LNCAP (cell line): Measurements from ENCODE around the gene MGAT2.

ENCODE experiments used
- TF ChIP-seq, protein P1 (sequence below): fragments of 450-650 bp; IDR thresholded peaks from 2 replicates; pipeline ENCODE4 v1.5.1; 2017; ENCODE audit warnings: mild to moderate bottlenecking

Gene MGAT2

DNA sequence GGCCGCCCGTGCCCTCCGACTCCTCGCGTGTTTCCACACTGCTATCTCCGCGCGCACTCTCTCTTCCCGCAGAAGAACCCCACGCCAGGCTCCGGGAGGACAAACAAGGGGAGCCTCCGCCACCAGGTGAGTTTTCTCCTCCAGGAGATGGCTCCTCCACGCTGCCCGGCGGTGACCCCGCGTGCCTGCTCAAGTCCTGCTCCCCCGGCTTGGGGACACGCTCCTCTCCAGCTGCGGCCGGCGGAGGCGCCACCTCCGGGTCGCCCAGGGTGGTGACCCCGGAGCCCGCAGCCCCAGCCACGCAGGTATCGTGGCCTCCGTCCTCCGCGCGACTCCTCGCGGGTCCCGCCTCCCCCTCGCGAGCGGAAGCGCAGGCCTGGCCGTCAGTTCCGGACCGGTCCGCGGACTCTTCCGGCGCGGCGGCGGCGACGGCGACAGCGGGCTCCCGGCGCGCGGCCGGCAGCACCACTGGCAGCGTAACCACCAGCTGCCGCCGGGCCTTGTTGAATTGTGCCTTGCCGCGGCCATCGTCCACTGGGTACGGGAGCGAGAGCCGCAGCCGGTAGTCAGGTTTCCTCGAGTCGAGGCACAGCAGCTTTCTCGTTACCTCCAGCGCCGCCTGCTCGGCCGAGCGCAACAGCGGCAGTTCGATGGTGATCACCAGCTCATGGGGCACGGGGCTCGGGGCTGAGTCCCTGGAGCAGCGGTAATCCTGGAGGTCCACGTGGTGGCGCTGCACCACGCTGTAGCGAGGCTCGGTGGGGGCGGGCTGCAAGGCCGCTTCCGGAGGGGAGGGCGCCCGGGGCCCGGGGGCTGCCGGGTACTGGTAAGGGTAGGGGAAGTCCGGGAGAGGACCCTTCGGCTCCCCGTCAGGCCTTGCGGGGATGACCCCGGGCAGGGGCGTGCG, 13.3 kb downstream of the MGAT2 start:
- TF ChIP-seq, protein P1, sequence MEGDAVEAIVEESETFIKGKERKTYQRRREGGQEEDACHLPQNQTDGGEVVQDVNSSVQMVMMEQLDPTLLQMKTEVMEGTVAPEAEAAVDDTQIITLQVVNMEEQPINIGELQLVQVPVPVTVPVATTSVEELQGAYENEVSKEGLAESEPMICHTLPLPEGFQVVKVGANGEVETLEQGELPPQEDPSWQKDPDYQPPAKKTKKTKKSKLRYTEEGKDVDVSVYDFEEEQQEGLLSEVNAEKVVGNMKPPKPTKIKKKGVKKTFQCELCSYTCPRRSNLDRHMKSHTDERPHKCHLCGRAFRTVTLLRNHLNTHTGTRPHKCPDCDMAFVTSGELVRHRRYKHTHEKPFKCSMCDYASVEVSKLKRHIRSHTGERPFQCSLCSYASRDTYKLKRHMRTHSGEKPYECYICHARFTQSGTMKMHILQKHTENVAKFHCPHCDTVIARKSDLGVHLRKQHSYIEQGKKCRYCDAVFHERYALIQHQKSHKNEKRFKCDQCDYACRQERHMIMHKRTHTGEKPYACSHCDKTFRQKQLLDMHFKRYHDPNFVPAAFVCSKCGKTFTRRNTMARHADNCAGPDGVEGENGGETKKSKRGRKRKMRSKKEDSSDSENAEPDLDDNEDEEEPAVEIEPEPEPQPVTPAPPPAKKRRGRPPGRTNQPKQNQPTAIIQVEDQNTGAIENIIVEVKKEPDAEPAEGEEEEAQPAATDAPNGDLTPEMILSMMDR: peak; percentile 91

DNA sequence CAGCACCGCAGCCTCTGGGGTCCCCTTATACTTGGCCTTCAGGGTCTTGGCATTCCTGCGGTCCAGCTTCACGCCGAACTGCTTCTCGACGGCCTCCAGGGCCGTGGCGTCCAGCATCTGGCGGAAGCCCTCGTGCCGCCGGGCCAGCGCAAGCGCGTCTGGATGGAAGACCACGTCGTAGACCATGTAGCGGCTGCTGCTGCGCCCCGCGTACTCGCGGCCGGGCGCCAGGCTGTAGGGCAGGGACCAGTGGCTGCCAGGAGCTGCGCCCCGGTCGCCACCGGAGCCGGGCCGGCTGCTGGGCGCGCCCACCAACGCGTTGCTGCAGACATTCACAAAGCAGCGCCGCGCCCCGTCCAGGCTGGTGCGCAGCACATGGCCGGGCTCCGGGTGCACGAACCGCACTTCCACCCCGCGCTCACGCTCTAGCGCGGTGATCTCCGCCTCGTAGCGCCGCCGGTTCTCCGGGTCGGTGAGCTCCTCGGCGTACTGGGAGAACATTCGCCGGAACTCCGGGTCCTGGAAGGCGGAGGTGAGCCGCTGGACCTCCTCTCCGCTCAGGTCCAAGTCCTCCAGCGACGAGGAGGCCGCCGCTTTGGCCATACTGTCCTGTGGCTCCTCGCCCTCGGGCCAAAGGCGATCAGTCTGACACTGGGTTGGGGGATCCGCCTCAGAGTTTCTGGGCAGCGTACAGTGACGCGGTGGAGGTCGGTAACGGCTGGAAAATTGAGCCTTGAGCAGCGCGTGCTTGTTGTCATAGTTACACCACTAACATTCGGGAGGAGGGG, 14.1 kb downstream of the MGAT2 start, which contains the start of gene DNAAF2:
Gene DNAAF2 (minus strand): TSS at position 698 of the 788 bp plus-strand sequence. CDS start 95 bp downstream, at position 603.
- TF ChIP-seq, protein P1: no peak

DNA sequence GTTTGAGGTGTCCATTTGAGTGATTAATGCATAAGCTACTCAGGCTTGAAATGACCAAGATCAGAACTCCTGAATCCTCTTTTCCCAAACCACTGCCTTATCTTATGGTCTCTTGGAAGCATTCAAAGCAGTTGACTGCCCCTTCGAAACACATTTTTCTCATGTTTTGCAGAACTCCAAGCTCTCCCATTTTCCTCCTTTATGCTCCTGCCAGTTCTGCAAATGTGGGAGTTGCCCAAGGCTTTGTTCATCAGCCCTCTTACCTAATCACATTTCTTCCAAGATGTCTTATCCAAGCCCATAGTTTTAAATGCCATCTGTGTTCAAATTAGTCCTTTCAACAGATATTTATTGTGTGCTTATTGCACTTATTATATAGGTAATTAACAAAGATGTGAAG, 16.3 kb downstream of the MGAT2 start:
- TF ChIP-seq, protein P1: no peak

DNA sequence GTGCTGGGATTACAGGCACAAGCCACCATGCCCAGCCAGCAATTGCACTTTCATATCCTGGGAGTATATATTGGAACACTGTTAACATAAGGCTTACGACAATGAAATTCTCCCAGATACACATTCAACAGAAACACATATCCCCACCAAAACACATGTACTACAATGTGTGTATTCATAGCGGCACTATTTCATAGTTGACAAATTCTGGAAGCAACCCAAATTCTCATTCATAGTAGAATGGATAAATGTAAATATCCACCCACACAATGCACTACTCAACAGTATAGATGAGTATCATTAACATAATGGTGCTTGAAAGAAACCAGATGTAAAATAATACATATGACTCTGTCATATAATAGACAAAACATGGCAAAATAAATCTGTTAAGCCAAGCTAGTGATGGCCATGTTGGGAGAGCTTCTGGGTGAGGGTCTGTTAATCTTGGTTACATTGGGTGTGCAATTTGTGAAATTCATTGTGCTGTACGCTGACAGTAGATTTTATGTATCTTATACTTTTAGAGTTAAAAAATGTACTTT, 17.0 kb downstream of the MGAT2 start:
- TF ChIP-seq, protein P1: no peak

DNA sequence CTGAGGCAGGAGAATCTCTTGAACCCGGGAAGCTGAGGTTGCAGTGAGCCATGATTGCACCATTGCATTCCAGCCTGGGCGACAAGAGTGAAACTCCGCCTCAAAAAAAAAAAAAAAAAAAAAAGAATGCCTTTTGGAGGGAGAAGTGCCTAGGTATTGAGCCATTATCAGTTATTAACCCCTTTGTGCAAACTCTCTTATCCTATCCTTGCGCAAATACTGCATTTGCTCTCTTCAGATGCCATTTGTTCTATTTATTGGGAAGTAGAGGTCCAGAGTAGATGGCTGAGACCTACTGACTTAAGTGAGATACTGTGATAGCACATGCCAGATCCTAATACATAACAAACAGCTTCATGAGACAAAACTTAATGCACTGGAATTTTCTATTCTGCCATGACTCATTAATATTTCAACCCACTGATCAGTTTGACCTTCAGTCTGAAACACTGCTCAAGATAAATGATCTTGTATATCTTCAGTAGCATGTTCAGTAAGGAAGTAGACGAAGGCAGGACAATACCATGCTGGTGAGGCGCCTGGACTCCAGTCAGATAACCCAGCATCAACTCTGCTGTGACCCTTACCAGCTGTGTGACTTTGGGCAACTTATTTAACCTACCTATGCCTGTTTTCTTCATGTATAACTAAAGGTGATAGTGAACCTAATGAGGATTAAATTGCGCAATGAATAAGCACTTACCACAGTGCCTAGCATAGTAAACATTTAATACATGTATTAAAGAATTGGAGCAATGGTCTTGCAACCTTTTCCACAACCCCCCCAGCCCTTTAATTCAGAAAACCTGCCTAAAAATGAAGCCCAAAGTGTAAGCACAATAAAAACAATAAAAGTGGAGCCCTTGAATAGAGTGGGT, 20.2 kb downstream of the MGAT2 start:
- TF ChIP-seq, protein P1: no peak

DNA sequence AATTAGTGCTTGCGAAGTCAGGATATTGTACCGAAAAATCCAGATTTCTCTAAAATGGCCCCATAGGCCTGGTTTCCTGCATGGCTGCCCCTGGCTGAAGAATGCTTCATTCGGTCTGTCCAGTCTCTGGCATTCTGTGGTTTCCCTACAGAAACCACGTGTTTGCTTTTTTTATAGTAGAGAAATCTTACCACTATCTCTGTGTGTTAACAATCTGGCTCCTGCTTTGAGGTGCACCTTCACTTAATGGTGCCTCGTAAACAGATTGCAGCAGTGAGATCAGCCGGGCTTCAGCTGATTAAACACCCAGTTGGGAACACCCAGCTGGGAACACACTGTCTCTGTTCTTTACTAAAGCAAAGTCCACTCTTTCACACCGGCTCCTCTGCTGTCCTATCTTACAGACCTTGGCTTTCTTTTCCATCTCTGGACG, 21.1 kb downstream of the MGAT2 start:
- TF ChIP-seq, protein P1: no peak
